Cardiac fibroblast (primary cell): Measurements from ENCODE around the gene SDF2L1.
"Not testable (repeated sequence)": the region's sequence is repeated elsewhere in the genome, so short reads cannot be mapped to it uniquely, and the experiment has no call there.

Experiments used
- DNase-seq, 2 donors: peaks; one replicate each; pipeline versions ENCODE4 v3.0.0 to v3.0.0-alpha.2; 2010; ENCODE audit warnings: low read depth in 2 of 2
- H3K4me3 ChIP-seq, 2 donors: replicated peaks in 1 of 2; 1 replicate in 1 of 2; 2 replicates in 1 of 2; pipeline ENCODE4 v1.5.1; 2011; ENCODE audit warnings: low read depth in 2 of 2, low read length in 2 of 2, mild to moderate bottlenecking in 2 of 2, moderate library complexity in 1 of 2
- CTCF ChIP-seq: IDR thresholded peaks from one replicate; pipeline ENCODE4 v1.5.1; 2011; ENCODE audit warnings: low read depth, mild to moderate bottlenecking, low read length, inconsistent platforms

The SDF2L1 gene

GRCh38 chr22:21687685-21688259 lies 45.7 kb downstream of the SDF2L1 start:
- no peak for TF ChIP-seq CTCF
- no peak overlapping the region for H3K4me3 ChIP-seq
- no peak for DNase-seq

GRCh38 chr22:21688341-21688705 lies 46.2 kb downstream of the SDF2L1 start:
- no peak for DNase-seq
- H3K4me3 ChIP-seq, result no peak overlapping the region
- no peak for TF ChIP-seq CTCF

- no peak overlapping the region for H3K4me3 ChIP-seq
- DNase-seq, result no peak
- TF ChIP-seq CTCF, result no peak
Measured at GRCh38 chr22:21688706-21689381, 46.7 kb downstream of the SDF2L1 start.

- TF ChIP-seq CTCF, result no peak
- no peak overlapping the region for H3K4me3 ChIP-seq
- no peak for DNase-seq
Measured at GRCh38 chr22:21690401-21690801, 48.3 kb downstream of the SDF2L1 start.

GRCh38 chr22:21691816-21692215 lies 49.7 kb downstream of the SDF2L1 start:
- DNase-seq, result no peak
- no peak overlapping the region for H3K4me3 ChIP-seq
- no peak for TF ChIP-seq CTCF

GRCh38 chr22:21692856-21693255 lies 50.8 kb downstream of the SDF2L1 start:
- DNase-seq, H3K4me3 ChIP-seq: not testable (repeated sequence)

GRCh38 chr22:21693333-21693998 lies 51.4 kb downstream of the SDF2L1 start:
- H3K4me3 ChIP-seq, result no peak overlapping the region
- no peak for TF ChIP-seq CTCF
- DNase-seq, result no peak
